HG02759 (cell line): ENCODE measurements around the gene IL1RAP.
"Not testable (repeated sequence)": the region's sequence is repeated elsewhere in the genome, so short reads cannot be mapped to it uniquely, and the experiment has no call there.

Experiments
- ATAC-seq: cut with Tn5 transposase; IDR thresholded peaks from one replicate; pipeline ENCODE4 v1.9.1; 2021; ENCODE audit warnings: mild to moderate bottlenecking, moderate library complexity; ENCODE audit not compliant: unreplicated experiment

Gene IL1RAP

GRCh38 chr3:190513409-190514370, at the start of gene IL1RAP:
TSS of gene IL1RAP (plus strand) at chr3:190514085. CDS start at chr3:190564290, 50,205 bp downstream.
- ATAC-seq: peak; percentile 99

GRCh38 chr3:190467922-190468321, 46.0 kb upstream of the IL1RAP start:
- ATAC-seq: no peak

DNA sequence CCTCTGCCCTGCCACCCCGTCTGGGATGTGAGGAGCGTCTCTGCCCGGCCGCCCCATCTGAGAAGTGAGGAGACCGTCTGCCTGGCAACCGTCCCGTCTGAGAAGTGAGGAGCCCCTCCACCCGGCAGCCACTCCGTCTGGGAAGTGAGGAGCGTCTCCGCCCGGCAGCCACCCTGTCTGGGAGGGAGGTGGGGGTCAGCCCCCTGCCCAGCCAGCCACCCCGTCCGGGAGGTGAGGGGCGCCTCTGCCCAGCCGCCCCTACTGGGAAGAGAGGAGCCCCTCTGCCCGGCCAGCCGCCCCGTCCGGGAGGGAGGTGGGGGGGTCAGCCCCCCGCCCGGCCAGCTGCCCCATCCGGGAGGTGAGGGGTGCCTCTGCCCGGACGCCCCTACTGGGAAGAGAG, 40.6 kb upstream of the IL1RAP start:
- not testable (repeated sequence) for ATAC-seq

DNA sequence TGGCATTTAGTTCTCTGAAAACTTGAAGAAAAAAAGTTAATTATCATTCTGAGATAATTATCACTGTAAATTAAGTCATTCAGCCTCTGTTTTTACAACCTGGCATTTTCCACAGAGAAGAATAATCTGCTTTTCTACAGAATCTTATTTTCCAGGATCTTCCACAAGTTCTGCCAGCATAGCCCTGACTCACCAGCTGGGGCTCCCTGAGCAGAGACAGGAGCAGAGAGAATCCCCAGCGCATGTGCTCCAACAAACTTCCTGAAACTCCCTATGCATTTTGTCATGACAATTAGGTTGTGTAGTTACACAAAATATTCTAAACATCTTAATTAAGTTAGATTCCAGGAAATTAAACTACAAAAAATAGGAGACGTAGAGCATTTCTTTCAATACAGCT, 32.1 kb upstream of the IL1RAP start:
- ATAC-seq: no peak

GRCh38 chr3:190485830-190486532, 27.9 kb upstream of the IL1RAP start:
- ATAC-seq: no peak

DNA sequence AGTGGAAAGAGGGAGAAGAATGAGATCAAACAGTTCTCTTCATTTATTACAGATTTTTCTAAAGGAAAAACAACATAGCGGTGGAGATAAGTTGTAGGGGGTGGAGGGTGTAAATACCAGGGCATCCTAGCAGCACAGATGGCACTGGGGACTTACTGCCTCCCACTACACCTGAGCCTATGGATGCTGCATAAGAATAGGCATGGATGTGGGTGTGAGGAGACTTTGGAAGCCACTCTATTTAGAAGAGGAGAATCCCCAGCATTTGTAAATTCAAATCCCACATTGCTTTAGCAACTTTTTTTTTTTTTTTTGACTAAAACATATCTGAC, 27.4 kb upstream of the IL1RAP start:
- ATAC-seq: no peak

GRCh38 chr3:190486908-190487607, 26.8 kb upstream of the IL1RAP start:
- ATAC-seq: no peak

DNA sequence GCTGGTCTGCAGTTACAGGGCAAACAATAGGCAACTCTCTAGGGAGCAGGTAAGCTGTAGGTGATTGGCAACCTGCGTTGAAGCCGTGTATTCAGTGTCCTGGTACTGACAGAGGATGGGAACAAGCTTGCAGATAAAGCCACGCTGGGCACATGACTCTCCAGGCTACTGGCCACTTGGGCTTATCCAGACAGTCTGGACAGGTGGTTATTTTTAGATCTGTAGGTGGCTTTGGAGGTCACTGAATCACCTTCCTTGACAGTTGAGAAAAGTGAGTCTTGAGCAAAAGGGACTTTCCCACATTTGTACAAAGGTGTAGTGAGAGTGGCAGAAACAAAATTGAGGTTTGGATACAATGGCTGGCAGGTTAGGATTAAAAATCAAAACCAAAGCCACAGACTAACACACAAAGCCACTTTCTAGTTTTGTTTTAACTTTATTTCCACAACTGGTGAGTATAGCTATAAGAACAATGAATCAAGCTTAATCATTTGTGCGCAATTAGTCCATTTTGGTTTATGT, 22.3 kb upstream of the IL1RAP start:
- ATAC-seq: peak; percentile 47

- ATAC-seq: no peak
Measured at GRCh38 chr3:190492129-190492528, 21.8 kb upstream of the IL1RAP start.

- no peak for ATAC-seq
Measured at GRCh38 chr3:190492966-190493365, 20.9 kb upstream of the IL1RAP start.

GRCh38 chr3:190494907-190495306, 19.0 kb upstream of the IL1RAP start:
- no peak for ATAC-seq

GRCh38 chr3:190495354-190495753, 18.5 kb upstream of the IL1RAP start:
- ATAC-seq: no peak

DNA sequence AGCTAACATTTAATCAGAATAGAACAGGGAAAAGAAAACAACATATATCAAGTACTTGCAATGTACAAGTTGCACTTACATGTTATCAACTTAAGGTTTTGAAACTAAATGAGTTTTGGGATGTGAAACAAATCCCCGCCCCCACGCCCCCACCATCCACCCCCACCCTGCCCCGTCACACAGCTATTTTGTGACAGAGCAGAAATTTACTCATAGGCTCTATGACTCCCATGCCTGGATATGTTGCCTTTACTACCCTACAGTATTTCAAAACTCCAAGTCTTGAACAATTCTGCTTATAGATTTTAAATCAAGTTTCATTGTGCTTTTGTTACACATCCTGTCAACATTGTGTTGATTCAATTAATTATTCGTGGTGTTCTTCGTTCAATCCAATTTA, 18.1 kb upstream of the IL1RAP start:
- no peak for ATAC-seq

GRCh38 chr3:190496859-190497258, 17.0 kb upstream of the IL1RAP start:
- no peak for ATAC-seq

DNA sequence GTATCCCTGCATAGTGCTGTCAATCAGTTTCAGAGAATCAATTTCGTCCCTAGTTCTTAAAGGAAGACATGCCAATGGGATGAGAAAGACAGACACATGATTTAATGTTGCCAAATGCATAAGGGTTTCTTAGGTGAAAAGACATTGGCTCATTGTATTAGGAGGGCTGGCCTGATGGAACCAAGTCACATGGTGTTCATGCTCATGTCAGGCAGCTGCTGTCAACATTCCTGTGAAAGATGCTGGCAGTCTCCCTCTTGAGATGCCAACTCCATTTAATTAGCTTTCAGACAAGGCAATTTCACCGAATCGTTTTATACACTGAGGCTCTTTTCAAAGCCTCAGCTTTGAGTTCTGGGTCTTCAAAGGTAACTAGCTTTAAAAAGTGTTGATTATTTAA, 16.1 kb upstream of the IL1RAP start:
- no peak for ATAC-seq

- ATAC-seq: no peak
Measured at GRCh38 chr3:190498293-190498692, 15.6 kb upstream of the IL1RAP start.

GRCh38 chr3:190499122-190499521, 14.8 kb upstream of the IL1RAP start:
- ATAC-seq: no peak

DNA sequence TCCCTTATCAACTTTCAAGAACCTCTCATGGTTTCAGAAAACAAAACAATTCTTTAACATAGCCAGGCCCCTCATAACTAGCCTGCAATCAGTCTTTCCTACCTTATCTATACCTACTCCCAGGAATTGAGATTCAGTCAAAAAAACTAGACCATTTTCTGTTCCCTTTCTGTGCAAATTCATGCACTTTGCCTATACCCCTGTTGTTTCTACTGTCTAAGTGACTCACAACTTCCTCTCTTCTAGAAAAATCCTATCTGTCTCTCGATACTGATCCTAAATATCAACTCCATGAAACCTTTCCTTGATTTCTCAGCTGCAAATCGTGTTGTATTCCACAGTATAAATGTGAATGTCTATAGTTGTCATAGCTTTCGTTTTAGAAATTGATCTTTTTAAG, 10.9 kb upstream of the IL1RAP start:
- ATAC-seq: no peak

- ATAC-seq: no peak
Measured at GRCh38 chr3:190504354-190505125, 9.3 kb upstream of the IL1RAP start.

DNA sequence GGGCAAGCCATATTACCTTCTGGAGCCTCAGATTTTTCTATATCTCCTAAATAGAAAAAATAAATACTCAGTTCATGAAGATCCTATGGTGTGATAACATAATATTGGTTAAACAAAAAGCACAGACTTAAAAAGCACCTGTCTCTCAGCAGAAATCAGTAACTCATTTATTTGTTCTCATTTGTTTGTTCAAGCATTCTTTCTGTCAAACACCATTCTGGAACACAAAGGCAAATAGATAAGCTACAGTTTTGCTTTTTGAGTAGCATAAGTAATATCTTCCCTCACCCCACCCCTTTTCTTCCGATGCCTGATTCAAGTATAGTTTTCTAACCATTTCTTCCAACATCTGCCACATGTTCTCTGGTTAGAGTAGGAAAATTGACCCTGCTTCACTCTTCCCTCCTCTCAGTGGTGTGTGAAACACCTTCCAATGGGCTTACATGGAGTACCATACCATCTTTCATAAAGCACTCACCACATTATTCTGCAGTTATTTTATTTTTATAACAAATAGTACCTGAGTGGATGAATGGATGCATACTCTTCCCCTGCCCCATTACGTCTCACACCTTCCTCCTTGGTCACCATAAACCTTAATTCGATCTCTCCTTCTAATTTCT, 8.4 kb upstream of the IL1RAP start:
- no peak for ATAC-seq
